Measurements from ENCODE around the gene AKAP17A. TPM values are rescaled to one million over a fixed set of nuclear protein-coding genes. Genes with fewer than 3 reads are reported as not detected.

Gene AKAP17A
- total and polyA plus RNA-seq, 2 of the 8 experiments (the other 6 are each of a cell fraction or from before 2014, with no cell fraction given), result 14.0 to 41.2 TPM

- Histone ChIP-seq H2BK120ac (replicated peaks; ENCODE audit: low read depth, low read length) (no peak overlapping the region), H3K27me3 (replicated peaks in 1 of 4; ENCODE audit: control insufficient read depth in 3 of 4, extremely low read depth in 1 of 4, insufficient read depth in 3 of 4, low read length in 3 of 4) (0 out of 7 replicates have a peak, but pooled peaks cover 0 to 2% (median 0%) of the 10 kb centered on the region in 4 experiments), H3K4me1 (replicated peaks in 1 of 4; ENCODE audit: control insufficient read depth in 3 of 4, insufficient read depth in 4 of 4, low read length in 3 of 4) (peaks cover 0 to 8% (median 6%) of the 10 kb centered on the region in 4 experiments; a peak in 5 of 7 replicates), H3K9ac (replicated peaks in 1 of 4; ENCODE audit: extremely low read depth in 1 of 4, low read depth in 3 of 4, low read length in 3 of 4) (no peak overlapping the region; a peak in 1 of 7 replicates), H4K5ac (ENCODE audit: insufficient read length, low read depth, low read length) (no peak overlapping the region), H3K23me2 (ENCODE audit: low read depth, low read length) (peaks cover 5% of the 10 kb centered on the region; the same call in 1 of the 2 replicates), H3K56ac (replicated peaks; ENCODE audit: insufficient read length, low read depth, low read length) (no peak overlapping the region), H3K36me3 (ENCODE audit: control insufficient read depth in 2 of 4, insufficient read depth in 4 of 4, low read length in 3 of 4) (peaks cover 36 to 75% (median 65%) of the 10 kb centered on the region in 4 experiments), H3K14ac (ENCODE audit: insufficient read length) (no peak overlapping the region), H3K4ac (replicated peaks; ENCODE audit: insufficient read length, low read depth, low read length) (no peak overlapping the region), H3K79me1 (ENCODE audit: low read depth, low read length) (peaks cover 20% of the 10 kb centered on the region), H4K20me1 (replicated peaks in 1 of 2; ENCODE audit: control insufficient read depth in 1 of 2, insufficient read depth in 2 of 2, low read length in 2 of 2) (peaks cover 6 to 47% of the 10 kb centered on the region in 2 experiments), H4K91ac (replicated peaks; ENCODE audit: insufficient read length, low read length) (no peak overlapping the region), H3K9me3 (ENCODE audit: insufficient read depth in 2 of 2, low read depth in 1 of 2, low read length in 1 of 2) (no peaks in the 10 kb centered on the region), H3K4me2 (ENCODE audit: insufficient read depth in 1 of 2, low read depth in 2 of 2, low read length in 2 of 2) (no peak overlapping the region), H2AFZ (ENCODE audit: low read length) (no peak overlapping the region), H3K27ac (ENCODE audit: low read depth, low read length) (no peak overlapping the region; the same call in 1 of the 2 replicates), H3K23ac (ENCODE audit: insufficient read length) (no peak overlapping the region), H2BK12ac (ENCODE audit: low read depth, low read length) (no peak overlapping the region), H2AK5ac (ENCODE audit: low read depth, low read length) (no peak overlapping the region), H3K4me3 (ENCODE audit: extremely low read depth in 1 of 4, insufficient read depth in 2 of 4, low read depth in 3 of 4, low read length in 4 of 4) (no peak overlapping the region), H3K18ac (ENCODE audit: extremely low read depth, low read length) (no peak overlapping the region), H2BK20ac (ENCODE audit: low read length) (no peak overlapping the region), H3K79me2 (ENCODE audit: control insufficient read depth in 1 of 2, insufficient read depth in 2 of 2, low read length in 2 of 2) (peaks cover 15 to 58% of the 10 kb centered on the region in 2 experiments; a peak in 3 of 4 replicates), H2BK5ac (ENCODE audit: low read depth, low read length) (no peak overlapping the region), H4K8ac (ENCODE audit: extremely low read depth, insufficient read depth, low read length) (no peak overlapping the region), H2BK15ac (ENCODE audit: low read length) (no peak overlapping the region)
- CTCF ChIA-PET (ENCODE audit: partially characterized antibody), result no interaction called here
- no peak for TF ChIP-seq TAF7 (optimal IDR thresholded peaks at IDR 0.05; ENCODE audit: borderline replicate concordance, low read depth, low read length)
- TF ChIP-seq CHD2 (IDR thresholded peaks at IDR 0.05; ENCODE audit: low read length), result no peak
- no peak for TF ChIP-seq GTF2F1 (IDR thresholded peaks at IDR 0.05; ENCODE audit: borderline replicate concordance, low read depth, low read length)
- no peak for TF ChIP-seq SAP30 (IDR thresholded peaks at IDR 0.05; ENCODE audit: insufficient read depth, insufficient replicate concordance, low read length)
- TF ChIP-seq YY1 (IDR thresholded peaks at IDR 0.05; ENCODE audit: low read depth, low read length), result no peak
- no peak for TF ChIP-seq TCF12 (IDR thresholded peaks at IDR 0.05; ENCODE audit: low read depth, low read length)
- no peak for TF ChIP-seq BRCA1 (IDR thresholded peaks at IDR 0.05; ENCODE audit: low read depth, low read length)
- TF ChIP-seq MAX (IDR thresholded peaks at IDR 0.05), result no peak
- no peak for TF ChIP-seq POLR2A (IDR thresholded peaks at IDR 0.05; ENCODE audit: control extremely low read depth in 1 of 2, low read depth in 2 of 2, low read length in 2 of 2)
- TF ChIP-seq CEBPB (IDR thresholded peaks at IDR 0.05; ENCODE audit: low read depth, low read length), result no peak
- TF ChIP-seq BCL11A (IDR thresholded peaks at IDR 0.05; ENCODE audit: low read depth in 2 of 2, low read length in 2 of 2), result no peak
- TF ChIP-seq E2F6 (IDR thresholded peaks at IDR 0.05), result no peak
- no peak for TF ChIP-seq SP2 (IDR thresholded peaks at IDR 0.05; ENCODE audit: low read length)
- POLR2A ChIA-PET (ENCODE audit: partially characterized antibody), result no interaction called here
- peak in 1 of 2 experiments; percentile 24 for DNase-seq (ENCODE audit: low read depth in 1 of 2, low spot score in 2 of 2)
- no peak for FAIRE-seq
- 88% methylated on average over 25 of the region's 30 CpGs; no CpG with 5 or more reads in 1 of the 2 experiments for WGBS, 2 experiments (ENCODE audit: extremely low coverage in 1 of 2, insufficient coverage in 1 of 2, insufficient read length in 1 of 2, insufficient replicate concordance in 2 of 2, low coverage in 1 of 2, low lambda C conversion rate in 2 of 2, missing lambda C conversion rate in 1 of 2)
Observed at GRCh38 chrX:1596676-1597344, 5.4 kb downstream of the AKAP17A start.

Measured in H1 (cell line).